GM12874 (cell line): ENCODE measurements around the gene SPTB.

Source experiments
- TF ChIP-seq, protein P1 (sequence below): IDR thresholded peaks from 2 replicates; pipeline ENCODE4 v1.5.1; 2011; ENCODE audit warnings: low read depth, mild to moderate bottlenecking, control low read depth, low read length, moderate library complexity; ENCODE audit not compliant: insufficient read depth

SPTB gene

GRCh38 chr14:64729386-64730060 lies 150.2 kb downstream of the SPTB start:
- TF ChIP-seq, protein P1, sequence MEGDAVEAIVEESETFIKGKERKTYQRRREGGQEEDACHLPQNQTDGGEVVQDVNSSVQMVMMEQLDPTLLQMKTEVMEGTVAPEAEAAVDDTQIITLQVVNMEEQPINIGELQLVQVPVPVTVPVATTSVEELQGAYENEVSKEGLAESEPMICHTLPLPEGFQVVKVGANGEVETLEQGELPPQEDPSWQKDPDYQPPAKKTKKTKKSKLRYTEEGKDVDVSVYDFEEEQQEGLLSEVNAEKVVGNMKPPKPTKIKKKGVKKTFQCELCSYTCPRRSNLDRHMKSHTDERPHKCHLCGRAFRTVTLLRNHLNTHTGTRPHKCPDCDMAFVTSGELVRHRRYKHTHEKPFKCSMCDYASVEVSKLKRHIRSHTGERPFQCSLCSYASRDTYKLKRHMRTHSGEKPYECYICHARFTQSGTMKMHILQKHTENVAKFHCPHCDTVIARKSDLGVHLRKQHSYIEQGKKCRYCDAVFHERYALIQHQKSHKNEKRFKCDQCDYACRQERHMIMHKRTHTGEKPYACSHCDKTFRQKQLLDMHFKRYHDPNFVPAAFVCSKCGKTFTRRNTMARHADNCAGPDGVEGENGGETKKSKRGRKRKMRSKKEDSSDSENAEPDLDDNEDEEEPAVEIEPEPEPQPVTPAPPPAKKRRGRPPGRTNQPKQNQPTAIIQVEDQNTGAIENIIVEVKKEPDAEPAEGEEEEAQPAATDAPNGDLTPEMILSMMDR, result no peak

DNA sequence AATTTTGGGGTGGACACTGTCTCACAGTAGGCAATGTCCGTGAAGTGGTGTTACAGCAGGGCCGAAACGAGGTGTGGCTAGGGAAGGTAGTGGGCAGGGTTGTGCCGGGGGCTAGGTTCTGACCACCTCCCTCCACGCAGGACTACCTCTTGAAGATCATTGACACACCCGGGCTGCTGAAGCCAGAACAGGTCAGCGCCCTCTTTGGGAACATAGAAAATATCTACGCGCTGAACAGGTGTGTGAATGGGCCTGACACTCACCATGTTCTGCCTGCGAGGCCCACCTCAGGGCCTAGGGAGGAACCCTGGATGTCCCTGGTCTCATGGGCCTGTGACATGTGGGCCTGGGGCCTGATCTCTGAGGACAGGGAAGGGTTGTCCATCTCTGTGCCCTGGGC lies 150.9 kb downstream of the SPTB start:
- TF ChIP-seq, protein P1, result no peak

DNA sequence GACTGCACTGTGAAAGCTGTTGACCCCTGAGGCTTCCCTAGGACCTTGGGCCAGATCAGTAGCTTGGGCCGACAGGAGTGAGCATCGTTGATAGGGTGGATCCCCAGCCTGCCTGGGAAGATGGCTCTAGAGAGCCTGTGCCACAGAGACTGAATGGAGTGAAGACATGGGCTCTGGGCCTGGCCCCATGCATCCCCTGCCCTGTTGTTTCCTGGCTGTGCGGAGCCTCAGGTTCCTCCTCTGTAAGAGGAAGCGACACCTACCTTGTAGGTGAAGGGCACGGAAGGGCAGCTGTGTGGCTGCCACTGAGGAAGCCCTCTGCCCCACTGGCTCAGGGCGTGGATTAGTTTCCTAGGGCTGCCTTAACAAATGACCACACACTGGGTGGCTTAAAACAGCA lies 151.6 kb downstream of the SPTB start:
- TF ChIP-seq, protein P1, result no peak

- TF ChIP-seq, protein P1, result no peak
These were observed 152.1 kb downstream of the SPTB start for GRCh38 chr14:64727551-64728071.

DNA sequence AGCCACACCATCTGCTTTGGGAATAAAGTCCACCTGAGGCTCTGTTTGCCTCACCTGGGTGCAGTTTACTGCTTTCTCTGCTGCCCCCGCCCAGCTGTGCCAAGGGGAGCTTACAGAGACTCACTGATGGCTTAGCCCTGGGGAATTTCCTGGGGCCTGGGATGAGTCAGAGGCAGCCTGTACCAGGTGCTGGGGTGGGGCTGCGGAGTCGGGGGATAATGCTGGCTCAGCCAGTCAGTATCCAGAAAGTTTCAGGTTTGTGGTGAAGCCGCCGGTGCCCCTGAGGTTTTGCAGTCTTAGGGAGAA lies 153.2 kb downstream of the SPTB start:
- TF ChIP-seq, protein P1, result no peak

GRCh38 chr14:64725879-64726584 lies 153.7 kb downstream of the SPTB start:
- TF ChIP-seq, protein P1, result no peak

- TF ChIP-seq, protein P1, result no peak
These were observed 154.4 kb downstream of the SPTB start for GRCh38 chr14:64725261-64725815.
